ENCODE measurements around the gene BGN.

BGN gene

DNA sequence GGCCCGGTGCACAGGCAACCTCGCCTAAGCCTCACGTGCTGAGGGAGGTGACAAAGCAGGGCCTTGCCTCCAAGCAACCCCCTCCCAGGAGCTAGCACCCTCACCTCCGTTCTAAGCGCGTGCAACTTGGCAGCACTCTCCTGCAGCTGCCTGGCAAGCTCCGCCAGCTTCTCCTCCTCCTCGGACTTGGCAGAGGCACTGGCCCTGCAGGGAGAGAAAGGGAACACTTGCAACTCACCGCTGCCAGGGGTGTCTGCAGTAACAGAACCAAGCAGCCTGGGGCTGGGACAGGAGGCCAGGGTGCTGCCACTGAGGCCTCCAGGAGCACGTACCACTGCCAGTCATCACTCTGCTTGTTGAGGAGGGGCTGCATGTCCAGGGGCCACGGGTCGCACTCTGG is 38.6 kb upstream of the BGN start:
- Histone ChIP-seq H4K20me1 (ENCODE audit: insufficient read depth, low read length) (no peaks in the 10 kb centered on the region), H3K4me1 (ENCODE audit: low read length) (no peaks in the 10 kb centered on the region), H3K36me3 (replicated peaks; ENCODE audit: low read depth, low read length) (peaks cover 4% of the 10 kb centered on the region), H3K4me2 (ENCODE audit: low read length) (no peak overlapping the region), H3K4me3 (ENCODE audit: low read length) (no peak overlapping the region), H3K9ac (ENCODE audit: low read length) (no peak overlapping the region), H3K27me3 (ENCODE audit: low read depth, low read length) (no peaks in the 10 kb centered on the region), H3K9me3 (ENCODE audit: insufficient read depth, low read length) (no peaks in the 10 kb centered on the region), H3K79me2 (ENCODE audit: low read length) (no peaks in the 10 kb centered on the region), H2AFZ (ENCODE audit: low read depth, low read length) (no peak overlapping the region), H3K27ac (ENCODE audit: low read length) (no peak overlapping the region)
- no peak for TF ChIP-seq EZH2phosphoT487 (IDR thresholded peaks at IDR 0.05; ENCODE audit: low read depth)
- no peak for TF ChIP-seq CTCF (IDR thresholded peaks at IDR 0.05; ENCODE audit: low read depth, low read length)

DNA sequence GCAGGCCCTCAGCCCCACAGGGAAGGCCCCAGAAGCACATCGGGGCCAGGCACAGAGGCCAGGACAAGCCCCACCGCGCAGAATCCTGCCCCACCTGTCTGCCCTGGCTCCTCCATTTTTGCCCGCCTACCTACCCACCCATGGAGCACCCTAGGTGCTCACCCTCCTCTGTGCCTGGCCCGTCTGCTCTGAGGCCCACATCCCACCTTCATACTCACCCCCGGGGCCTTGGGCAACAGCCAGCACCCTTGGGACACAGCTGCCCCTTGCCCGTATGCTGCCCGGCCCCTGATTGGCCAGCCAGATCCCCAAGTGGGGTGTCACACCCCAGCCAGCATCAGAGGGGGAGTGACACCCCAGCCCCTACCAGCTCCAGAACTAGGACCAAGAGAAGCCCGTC is 38.1 kb upstream of the BGN start:
- H3K4me2 ChIP-seq (ENCODE audit: low read length): no peak overlapping the region
- H3K4me1 ChIP-seq (ENCODE audit: low read length): no peaks in the 10 kb centered on the region
- no peak overlapping the region for H3K9ac ChIP-seq (ENCODE audit: low read length)
- no peaks in the 10 kb centered on the region for H3K79me2 ChIP-seq (ENCODE audit: low read length)
- no peaks in the 10 kb centered on the region for H4K20me1 ChIP-seq (ENCODE audit: insufficient read depth, low read length)
- no peak for TF ChIP-seq CTCF (IDR thresholded peaks at IDR 0.05; ENCODE audit: low read depth, low read length)
- TF ChIP-seq EZH2phosphoT487 (IDR thresholded peaks at IDR 0.05; ENCODE audit: low read depth): no peak
- H3K4me3 ChIP-seq (ENCODE audit: low read length): no peak overlapping the region
- no peak overlapping the region for H3K27ac ChIP-seq (ENCODE audit: low read length)
- no peak overlapping the region for H2AFZ ChIP-seq (ENCODE audit: low read depth, low read length)
- no peaks in the 10 kb centered on the region for H3K27me3 ChIP-seq (ENCODE audit: low read depth, low read length)
- H3K9me3 ChIP-seq (ENCODE audit: insufficient read depth, low read length): no peaks in the 10 kb centered on the region
- peaks cover 5% of the 10 kb centered on the region for H3K36me3 ChIP-seq (replicated peaks; ENCODE audit: low read depth, low read length)

DNA sequence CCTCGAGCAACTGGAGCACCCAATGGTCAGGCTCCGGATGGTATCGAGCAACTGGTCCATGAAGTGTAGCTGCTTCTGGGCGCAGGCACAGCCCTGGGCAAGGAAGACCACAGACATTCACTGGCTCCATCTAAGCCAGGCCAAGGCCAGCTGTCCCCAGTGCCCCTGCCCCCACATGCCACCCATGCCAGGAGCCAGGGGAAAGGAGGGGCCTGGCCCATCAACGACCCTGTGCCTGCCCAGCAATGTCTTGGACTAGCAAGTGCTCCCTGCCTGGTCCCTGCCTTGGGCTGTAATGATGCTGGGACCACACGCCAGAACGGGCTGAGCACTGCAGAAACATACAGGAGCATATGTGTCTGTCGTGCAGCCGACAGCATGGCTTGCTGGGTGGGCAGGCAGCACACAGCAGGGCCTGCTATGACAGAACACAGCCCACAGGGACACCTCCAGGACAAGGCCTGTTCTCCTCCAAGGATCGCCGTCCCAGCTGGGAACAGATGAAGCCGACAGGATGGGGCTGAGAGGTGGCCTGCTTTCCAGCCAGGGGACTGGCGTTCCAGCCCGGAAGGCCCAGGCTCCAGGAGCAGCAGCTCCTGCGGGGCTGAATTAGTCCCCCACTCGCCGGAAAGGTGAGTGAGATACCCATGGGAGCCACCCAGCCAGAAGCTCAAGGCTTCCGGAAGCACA is 37.5 kb upstream of the BGN start:
- H3K79me2 ChIP-seq (ENCODE audit: low read length): no peaks in the 10 kb centered on the region

More for the DNA sequence above, 37.5 kb upstream of the BGN start:
- H3K4me2 ChIP-seq (ENCODE audit: low read length): no peak overlapping the region
- no peaks in the 10 kb centered on the region for H3K9me3 ChIP-seq (ENCODE audit: insufficient read depth, low read length)
- H2AFZ ChIP-seq (ENCODE audit: low read depth, low read length): no peak overlapping the region
- no peak overlapping the region for H3K4me3 ChIP-seq (ENCODE audit: low read length)
- H4K20me1 ChIP-seq (ENCODE audit: insufficient read depth, low read length): no peaks in the 10 kb centered on the region
- no peaks in the 10 kb centered on the region for H3K27me3 ChIP-seq (ENCODE audit: low read depth, low read length)
- no peaks in the 10 kb centered on the region for H3K4me1 ChIP-seq (ENCODE audit: low read length)
- H3K27ac ChIP-seq (ENCODE audit: low read length): no peak overlapping the region
- no peak overlapping the region for H3K9ac ChIP-seq (ENCODE audit: low read length)
- TF ChIP-seq EZH2phosphoT487 (IDR thresholded peaks at IDR 0.05; ENCODE audit: low read depth) (no peak), CTCF (IDR thresholded peaks at IDR 0.05; ENCODE audit: low read depth, low read length) (no peak)
- peaks cover 5% of the 10 kb centered on the region for H3K36me3 ChIP-seq (replicated peaks; ENCODE audit: low read depth, low read length)
